ENCODE measurements around the gene TGFBI.

DNA sequence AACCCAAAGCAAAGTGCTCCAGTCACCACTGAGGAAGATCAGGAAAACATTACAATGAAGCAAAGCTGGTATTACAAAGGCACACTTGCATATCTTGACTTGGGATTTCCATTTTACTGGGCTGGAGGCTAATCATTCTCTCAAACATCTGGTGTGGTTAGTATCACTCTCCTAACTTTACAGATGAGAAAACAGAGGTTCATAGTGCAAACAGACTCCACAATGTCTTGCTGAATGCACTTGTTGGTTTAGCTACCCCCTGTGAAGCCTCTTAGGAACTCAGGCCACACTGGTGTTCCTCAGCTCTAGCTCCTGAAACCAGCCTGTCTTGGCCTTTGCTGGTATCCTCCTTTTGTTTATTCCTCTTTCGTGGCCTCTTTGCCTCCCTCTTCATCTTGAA lies 74.3 kb downstream of the TGFBI start:
- TF ChIP-seq POLR2AphosphoS5 (IDR thresholded peaks at IDR 0.05; ENCODE audit: low read depth, low read length) (no peak), TAF1 (IDR thresholded peaks at IDR 0.05; ENCODE audit: borderline replicate concordance, insufficient read depth, low read length) (no peak), REST (IDR thresholded peaks at IDR 0.05; ENCODE audit: insufficient read depth in 1 of 2, low read depth in 2 of 2, low read length in 2 of 2) (no peak), SIN3A (IDR thresholded peaks at IDR 0.05; ENCODE audit: borderline replicate concordance, insufficient read depth, low read length) (no peak), FOXP2 (optimal IDR thresholded peaks at IDR 0.05; ENCODE audit: borderline replicate concordance, extremely low read depth, extremely low read length, insufficient read depth) (no peak)
